Lung (tissue), 12 donors: ENCODE results near the gene TAF1L. TPM values are rescaled to one million over a fixed set of nuclear protein-coding genes. Genes with fewer than 3 reads are reported as not detected.

Source experiments
- ATAC-seq: fragments of 200-7000 bp; cut with Tn5 transposase; one replicate; pipeline ENCODE4 v1.9.1; 2020; ENCODE audit warnings: moderate number of reproducible peaks; ENCODE audit not compliant: insufficient read depth, low FRiP score
- DNase-seq, 3 donors: peaks; one replicate each; pipeline ENCODE4 v3.0.0-alpha.2; 2013 to 2017
- H3K27ac ChIP-seq, 2 donors: one replicate each; pipeline ENCODE4 v1.5.1; 2013; ENCODE audit warnings: mild to moderate bottlenecking in 2 of 2, moderate library complexity in 2 of 2, control low read depth in 1 of 2, inconsistent platforms in 1 of 2, low read depth in 1 of 2, low read length in 1 of 2
- H3K27me3 ChIP-seq, 3 donors: one replicate each; pipeline ENCODE4 v1.5.1; 2013; ENCODE audit warnings: low read length in 2 of 3; ENCODE audit not compliant: control insufficient read depth in 3 of 3, insufficient read depth in 3 of 3
- H3K36me3 ChIP-seq, 4 donors: one replicate each; pipeline ENCODE4 v1.5.1; 2013; ENCODE audit warnings: low read length in 4 of 4, mild to moderate bottlenecking in 1 of 4, moderate library complexity in 1 of 4; ENCODE audit not compliant: control insufficient read depth in 4 of 4, insufficient read depth in 4 of 4
- H3K4me1 ChIP-seq, 5 donors: one replicate each; pipeline ENCODE4 v1.5.1; 2013; ENCODE audit warnings: low read length in 5 of 5, mild to moderate bottlenecking in 2 of 5, moderate library complexity in 1 of 5; ENCODE audit not compliant: control insufficient read depth in 5 of 5, insufficient read depth in 5 of 5
- H3K4me3 ChIP-seq: one replicate; pipeline ENCODE4 v1.5.1; 2013; ENCODE audit warnings: mild to moderate bottlenecking, control low read depth, moderate library complexity
- H3K9ac ChIP-seq, 2 donors: one replicate each; pipeline ENCODE4 v1.5.1; 2013; ENCODE audit warnings: low read length in 2 of 2, control low read depth in 1 of 2; ENCODE audit not compliant: insufficient read depth in 1 of 2
- H3K9me3 ChIP-seq, 4 donors: one replicate each; pipeline ENCODE4 v1.5.1; 2013; ENCODE audit warnings: low read length in 3 of 4, mild to moderate bottlenecking in 1 of 4, moderate library complexity in 1 of 4; ENCODE audit not compliant: control insufficient read depth in 4 of 4, insufficient read depth in 3 of 4
- CTCF ChIP-seq: IDR thresholded peaks from 2 replicates; pipeline ENCODE4 v1.5.1; 2012; ENCODE audit warnings: mild to moderate bottlenecking; ENCODE audit errors: control extremely low read depth, extremely low read depth
- WGBS, 2 donors: extraction: QIAGEN DNeasy Blood & Tissue Kit; methylation state at CpG; one replicate each; pipeline ENCODE4 v1.1.7; 2013; 5-methylcytosine and 5-hydroxymethylcytosine counted together
- polyA plus RNA-seq, 2 donors: library from polyadenylated mRNA; stranded (reverse); fragments of 200-250 nt; gene quantifications; one replicate each; pipeline ENCODE4 v1.2.1, GENCODE V29; 2013
- total RNA-seq, 2 donors: library from RNA; depleted of rRNA in 1 of 2; stranded (reverse); fragments of >200 nt in 1 of 2; gene quantifications; one replicate each; pipeline ENCODE4 v1.2.1, GENCODE V29; 2014 to 2021
- donor health status: control.
- donor health status: control.
- donor health status: Bipolar disorder and iron deficiency.
- donor health status: healthy.
- donor health status: DM: yes; HTN: yes; CAD: no.

The TAF1L gene
- total and polyA plus RNA-seq, 4 donors: 0.01 to 0.03 TPM; not detected in 2

GRCh38 chr9:32627394-32627954, 8.0 kb downstream of the TAF1L start:
- Histone ChIP-seq H3K4me3 (no peak overlapping the region), H3K36me3 (no peaks in the 10 kb centered on the region), H3K9me3 (no peaks in the 10 kb centered on the region), H3K9ac (no peak overlapping the region), H3K4me1 (no peaks in the 10 kb centered on the region), H3K27me3 (no peaks in the 10 kb centered on the region), H3K27ac (no peak overlapping the region)
- ATAC-seq (no peak), DNase-seq (no peak)
- TF ChIP-seq CTCF: no peak

- WGBS, 2 donors: 82 to 85% methylated on average over 2 of the region's 2 CpGs
- TF ChIP-seq CTCF: no peak
Observed at GRCh38 chr9:32625320-32625719, 10.1 kb downstream of the TAF1L start.

GRCh38 chr9:32622948-32623347, 12.5 kb downstream of the TAF1L start:
- DNase-seq: no peak
- Histone ChIP-seq H3K9me3 (peaks cover 0 to 3% (median 0%) of the 10 kb centered on the region in 4 donors), H3K9ac (no peak overlapping the region), H3K4me3 (no peak overlapping the region), H3K27me3 (no peaks in the 10 kb centered on the region), H3K27ac (no peak overlapping the region), H3K36me3 (no peaks in the 10 kb centered on the region), H3K4me1 (no peaks in the 10 kb centered on the region)
- no peak for TF ChIP-seq CTCF
- 72 to 83% methylated on average over 1 of the region's 1 CpG for WGBS, 2 donors
- ATAC-seq: no peak

More at GRCh38 chr9:32625320-32625719, 10.1 kb downstream of the TAF1L start:
- Histone ChIP-seq H3K27me3 (no peaks in the 10 kb centered on the region), H3K4me1 (no peaks in the 10 kb centered on the region), H3K9ac (no peak overlapping the region), H3K9me3 (peaks cover 0 to 2% (median 0%) of the 10 kb centered on the region in 4 donors), H3K4me3 (no peak overlapping the region), H3K36me3 (no peaks in the 10 kb centered on the region), H3K27ac (no peak overlapping the region)
- no peak for ATAC-seq
- DNase-seq: no peak

GRCh38 chr9:32618261-32618660, 17.2 kb downstream of the TAF1L start:
- ATAC-seq (no peak), DNase-seq (no peak)
- Histone ChIP-seq H3K36me3 (no peaks in the 10 kb centered on the region), H3K9ac (no peak overlapping the region), H3K27ac (no peak overlapping the region), H3K27me3 (no peaks in the 10 kb centered on the region), H3K9me3 (peaks cover 0 to 3% (median 0%) of the 10 kb centered on the region in 4 donors), H3K4me3 (no peak overlapping the region), H3K4me1 (no peaks in the 10 kb centered on the region)
- WGBS, 2 donors: 74 to 78% methylated on average over 5 of the region's 5 CpGs
- no peak for TF ChIP-seq CTCF
